ENCODE measurements around the gene TAF4.

Gene TAF4

GRCh38 chr20:62032609-62033368 lies 32.9 kb downstream of the TAF4 start:
- H3K9me3 ChIP-seq, result peaks cover 30% of the 10 kb centered on the region
- peaks cover 34% of the 10 kb centered on the region for H3K36me3 ChIP-seq
- H4K20me1 ChIP-seq, result peaks cover 87% of the 10 kb centered on the region
- no peak for TF ChIP-seq Cebpa-rat (IDR thresholded peaks at IDR 0.05)
- peak overlapping the region; percentile 32 for H3K4me2 ChIP-seq
- no peaks in the 10 kb centered on the region for H3K27me3 ChIP-seq
- H3K27ac ChIP-seq, result peak overlapping the region; percentile 19; the same call in 1 of the 2 replicates
- no peak overlapping the region for H3K4me3 ChIP-seq
- no peak overlapping the region; the same call in 1 of the 2 replicates for H3K9ac ChIP-seq
- H3K4me1 ChIP-seq, result peaks cover 50% of the 10 kb centered on the region

- Histone ChIP-seq H3K9me3 (peaks cover 18% of the 10 kb centered on the region), H3K36me3 (peaks cover 23% of the 10 kb centered on the region; the same call in 1 of the 2 replicates), H3K27ac (no peak overlapping the region), H3K4me2 (no peak overlapping the region), H3K9ac (peak overlapping the region; percentile 3; the same call in 1 of the 2 replicates), H3K4me1 (peaks cover 62% of the 10 kb centered on the region), H4K20me1 (peaks cover 89% of the 10 kb centered on the region), H3K27me3 (no peaks in the 10 kb centered on the region), H3K4me3 (no peak overlapping the region)
- no peak for TF ChIP-seq Cebpa-rat (IDR thresholded peaks at IDR 0.05)
These were observed 34.1 kb downstream of the TAF4 start for GRCh38 chr20:62031462-62032092.

GRCh38 chr20:62030834-62031434 lies 34.7 kb downstream of the TAF4 start:
- Histone ChIP-seq H3K9ac (peak overlapping the region; percentile 3; the same call in 1 of the 2 replicates), H3K4me2 (peak overlapping the region; percentile 10; the same call in 1 of the 2 replicates), H3K4me3 (no peak overlapping the region), H4K20me1 (peaks cover 89% of the 10 kb centered on the region), H3K27me3 (no peaks in the 10 kb centered on the region), H3K27ac (no peak overlapping the region), H3K36me3 (peaks cover 16% of the 10 kb centered on the region; the same call in 1 of the 2 replicates), H3K9me3 (peaks cover 11% of the 10 kb centered on the region), H3K4me1 (peaks cover 68% of the 10 kb centered on the region)
- no peak for TF ChIP-seq Cebpa-rat (IDR thresholded peaks at IDR 0.05)

DNA sequence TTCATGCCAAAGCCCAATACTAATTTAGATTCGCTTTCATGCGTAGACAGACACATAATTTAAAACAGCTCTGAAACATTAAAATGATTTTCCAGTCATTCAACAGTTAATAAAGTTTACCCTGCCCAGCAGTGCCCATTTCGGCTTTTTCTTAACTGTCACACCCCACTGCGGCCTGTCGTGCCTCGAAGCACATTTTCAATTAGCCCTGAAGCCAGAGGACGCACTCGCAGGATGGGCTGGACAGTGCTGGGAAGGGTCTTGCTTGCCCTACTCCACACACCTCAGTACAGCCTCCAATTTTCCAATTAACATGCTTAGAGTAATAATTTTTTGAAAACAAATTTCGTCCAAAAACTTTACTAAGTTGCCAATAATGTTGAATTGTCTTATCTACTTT lies 35.3 kb downstream of the TAF4 start:
- Histone ChIP-seq H3K27ac (no peak overlapping the region), H3K4me2 (no peak overlapping the region), H3K9ac (no peak overlapping the region), H3K36me3 (peaks cover 18% of the 10 kb centered on the region), H3K4me3 (no peak overlapping the region), H3K9me3 (peaks cover 7% of the 10 kb centered on the region), H3K4me1 (peaks cover 74% of the 10 kb centered on the region), H3K27me3 (no peaks in the 10 kb centered on the region), H4K20me1 (peaks cover 93% of the 10 kb centered on the region)
- no peak for TF ChIP-seq Cebpa-rat (IDR thresholded peaks at IDR 0.05)

- peaks cover 97% of the 10 kb centered on the region for H4K20me1 ChIP-seq
- peaks cover 3% of the 10 kb centered on the region for H3K9me3 ChIP-seq
- H3K27ac ChIP-seq, result no peak overlapping the region
- no peak overlapping the region for H3K4me2 ChIP-seq
- H3K36me3 ChIP-seq, result peaks cover 22% of the 10 kb centered on the region
- no peaks in the 10 kb centered on the region for H3K27me3 ChIP-seq
- H3K4me1 ChIP-seq, result peaks cover 78% of the 10 kb centered on the region
- no peak overlapping the region for H3K9ac ChIP-seq
- TF ChIP-seq Cebpa-rat (IDR thresholded peaks at IDR 0.05), result no peak
- no peak overlapping the region for H3K4me3 ChIP-seq
These were observed 35.7 kb downstream of the TAF4 start for GRCh38 chr20:62029949-62030348.

DNA sequence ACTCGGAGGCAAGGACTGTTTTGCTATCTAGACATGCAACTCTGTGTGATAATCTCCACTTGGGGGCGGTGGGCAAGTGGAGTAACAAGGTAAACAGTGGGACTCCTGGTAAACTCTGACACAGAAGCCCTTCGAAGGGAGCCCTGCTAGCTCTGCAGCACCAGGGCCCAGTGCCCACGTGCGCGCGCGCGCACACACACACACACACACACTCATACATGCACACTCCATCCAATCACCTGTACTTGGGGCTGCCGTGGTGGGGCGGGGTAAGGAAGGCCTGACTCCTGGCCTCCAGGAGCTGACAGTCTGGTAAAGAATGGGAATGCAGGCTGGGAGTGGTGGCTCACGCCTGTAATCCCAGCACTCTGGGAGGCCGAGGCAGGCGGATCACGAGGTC lies 36.4 kb downstream of the TAF4 start:
- Histone ChIP-seq H3K27me3 (no peaks in the 10 kb centered on the region), H3K27ac (no peak overlapping the region), H3K36me3 (peaks cover 25% of the 10 kb centered on the region), H3K9me3 (no peaks in the 10 kb centered on the region), H3K4me2 (no peak overlapping the region), H3K4me1 (peaks cover 83% of the 10 kb centered on the region), H3K4me3 (no peak overlapping the region), H3K9ac (no peak overlapping the region), H4K20me1 (peaks cover 100% of the 10 kb centered on the region)
- no peak for TF ChIP-seq Cebpa-rat (IDR thresholded peaks at IDR 0.05)

DNA sequence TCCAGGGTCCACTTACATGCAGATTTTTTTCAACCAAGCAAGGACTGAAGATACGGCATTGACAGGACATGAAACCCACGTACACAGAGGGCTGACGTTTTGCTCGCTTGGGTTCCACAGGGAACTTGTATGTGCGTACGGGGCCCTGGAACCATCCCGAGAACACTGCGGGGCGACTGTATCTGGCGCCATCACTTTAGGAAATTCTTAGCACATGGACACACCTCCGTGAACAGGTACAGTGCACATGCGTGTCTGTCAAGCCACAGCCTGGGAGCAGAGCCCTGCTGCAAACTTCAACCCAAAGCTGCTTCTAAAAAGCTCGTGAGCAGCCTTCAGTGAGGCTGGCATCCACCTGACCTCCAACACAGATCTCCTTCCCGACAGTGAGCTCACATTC lies 37.3 kb downstream of the TAF4 start:
- Histone ChIP-seq H3K4me1 (peaks cover 74% of the 10 kb centered on the region), H3K27me3 (no peaks in the 10 kb centered on the region), H3K4me3 (no peak overlapping the region), H3K27ac (no peak overlapping the region), H3K9ac (no peak overlapping the region), H3K36me3 (peaks cover 25% of the 10 kb centered on the region), H3K4me2 (no peak overlapping the region), H3K9me3 (no peaks in the 10 kb centered on the region), H4K20me1 (peaks cover 100% of the 10 kb centered on the region)
- no peak for TF ChIP-seq Cebpa-rat (IDR thresholded peaks at IDR 0.05)

DNA sequence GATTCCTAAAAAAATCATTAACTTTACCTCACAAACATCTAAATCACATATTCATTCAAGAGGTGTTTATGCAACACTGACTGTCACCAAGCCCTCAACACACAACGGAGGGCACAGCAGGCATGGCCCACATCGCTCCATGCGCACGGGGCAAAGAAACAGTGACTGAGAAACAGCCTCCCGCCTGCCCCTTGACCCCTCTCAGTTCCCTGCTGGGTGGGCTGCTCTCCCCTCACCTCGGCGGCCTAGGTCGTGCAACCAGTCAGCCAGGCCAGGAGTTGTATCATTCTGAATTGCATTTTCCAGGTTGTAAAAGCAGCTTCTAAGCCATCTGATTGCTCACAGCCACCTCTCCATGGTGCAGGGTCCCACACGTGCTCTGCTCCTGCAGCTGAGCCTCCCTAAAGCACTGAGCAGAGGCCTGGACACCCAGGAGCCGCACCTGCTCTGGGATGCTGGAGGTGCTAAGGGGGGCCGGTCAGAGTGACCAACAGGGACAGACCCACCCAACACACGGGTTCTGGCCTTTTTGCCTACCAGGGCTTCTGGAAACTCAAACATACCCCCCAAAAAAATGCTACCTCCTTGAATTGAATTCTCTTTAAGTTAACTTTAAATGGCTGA lies 37.9 kb downstream of the TAF4 start:
- H3K9me3 ChIP-seq, result no peaks in the 10 kb centered on the region
- TF ChIP-seq Cebpa-rat (IDR thresholded peaks at IDR 0.05), result no peak
- H4K20me1 ChIP-seq, result peaks cover 100% of the 10 kb centered on the region
- H3K9ac ChIP-seq, result 0 out of 2 replicates have a peak overlapping the region, but pooled peaks have one; percentile 10
- H3K4me3 ChIP-seq, result no peak overlapping the region
- H3K27ac ChIP-seq, result no peak overlapping the region
- H3K4me1 ChIP-seq, result peaks cover 70% of the 10 kb centered on the region
- H3K4me2 ChIP-seq, result no peak overlapping the region
- H3K36me3 ChIP-seq, result peaks cover 25% of the 10 kb centered on the region
- H3K27me3 ChIP-seq, result no peaks in the 10 kb centered on the region

- H3K27me3 ChIP-seq, result no peaks in the 10 kb centered on the region
- H3K9me3 ChIP-seq, result no peaks in the 10 kb centered on the region
- H3K36me3 ChIP-seq, result peaks cover 25% of the 10 kb centered on the region
- H4K20me1 ChIP-seq, result peaks cover 100% of the 10 kb centered on the region
- no peak for TF ChIP-seq Cebpa-rat (IDR thresholded peaks at IDR 0.05)
- no peak overlapping the region for H3K4me3 ChIP-seq
- H3K4me1 ChIP-seq, result peaks cover 70% of the 10 kb centered on the region
- H3K27ac ChIP-seq, result no peak overlapping the region
- 0 out of 2 replicates have a peak overlapping the region, but pooled peaks have one; percentile 66 for H3K9ac ChIP-seq
- H3K4me2 ChIP-seq, result peak overlapping the region; percentile 68; the same call in 1 of the 2 replicates
These were observed 38.6 kb downstream of the TAF4 start for GRCh38 chr20:62027116-62027515.

All from BLaER1 (cell line).